Gastroesophageal sphincter (tissue), 3 donors: ENCODE results near the gene MXRA7.

Experiments used
- CTCF ChIP-seq, 4 experiments: fragments of 200-600 bp in 2 of 4; fragments of 450-650 bp in 2 of 4; sonication (generic) in 1 of 4; IDR thresholded peaks; one replicate each; pipeline ENCODE4 v1.5.1; 2017 to 2019; ENCODE audit warnings: antibody characterized with exemption in 4 of 4, mild to moderate bottlenecking in 2 of 4, moderate library complexity in 2 of 4
- POLR2A ChIP-seq, 2 donors: fragments of 450-650 bp; IDR thresholded peaks; one replicate each; pipeline ENCODE4 v1.6.1; 2017; ENCODE audit warnings: antibody characterized with exemption in 2 of 2, mild to moderate bottlenecking in 2 of 2, moderate library complexity in 1 of 2

GRCh38 chr17:76714822-76715495 lies 4.2 kb upstream of the MXRA7 start:
- TF ChIP-seq CTCF (IDR thresholded peaks at IDR 0.05) (peak; percentile 78 to 86 (median 83)), POLR2A (IDR thresholded peaks at IDR 0.05) (no peak)
